Vagina (tissue), 2 donors: ENCODE measurements around the gene SLC15A1. TPM values are rescaled to one million over a fixed set of nuclear protein-coding genes. Genes with fewer than 3 reads are reported as not detected.

Experiments
- DNase-seq, 2 donors: peaks; one replicate each; pipeline ENCODE4 v3.0.0-alpha.2; 2017; ENCODE audit errors: extremely low spot score in 2 of 2
- H3K27ac ChIP-seq: fragments of 200-600 bp; sonication (generic); one replicate; pipeline ENCODE4 v1.5.1; 2019
- H3K27me3 ChIP-seq: fragments of 200-600 bp; sonication (generic); one replicate; pipeline ENCODE4 v1.5.1; 2019
- H3K36me3 ChIP-seq, 2 donors: fragments of 200-600 bp; sonication (generic); one replicate each; pipeline ENCODE4 v1.5.1; 2017 to 2019
- H3K4me1 ChIP-seq: fragments of 200-600 bp; sonication (generic); one replicate; pipeline ENCODE4 v1.5.1; 2019
- H3K4me3 ChIP-seq, 2 donors: fragments of 200-600 bp; sonication (generic); 1 replicate in 1 of 2; 2 replicates in 1 of 2; pipeline ENCODE4 v1.5.1; 2016 to 2019
- H3K9me3 ChIP-seq: fragments of 200-600 bp; sonication (generic); one replicate; pipeline ENCODE4 v1.5.1; 2019
- POLR2A ChIP-seq, 2 donors: fragments of 450-650 bp; IDR thresholded peaks; one replicate each; pipeline ENCODE4 v1.6.1; 2017; ENCODE audit warnings: antibody characterized with exemption in 2 of 2, mild to moderate bottlenecking in 2 of 2, moderate library complexity in 2 of 2
- POLR2AphosphoS5 ChIP-seq, 2 donors: sonication (generic); formaldehyde crosslinking; IDR thresholded peaks; one replicate each; pipeline ENCODE4 v1.9.0; 2017; ENCODE audit warnings: antibody characterized with exemption in 2 of 2, mild to moderate bottlenecking in 2 of 2, low read depth in 1 of 2; ENCODE audit not compliant: insufficient read depth in 1 of 2
- intact Hi-C: fragments of 100-400 bp; cut with DNase I; formaldehyde crosslinking; loops from one replicate; pipeline ENCODE4 v1.15.1; 2023
- total RNA-seq: library from RNA; depleted of rRNA; stranded (reverse); fragments of >200 nt; gene quantifications from one replicate; pipeline ENCODE4 v1.2.3, GENCODE V29; 2016
- TF ChIP-seq, protein P1 (sequence below), 3 experiments: fragments of 450-650 bp in 2 of 3; fragments of 200-600 bp in 1 of 3; sonication (generic) in 1 of 3; IDR thresholded peaks; one replicate each; pipeline ENCODE4 v1.5.1; 2017 to 2019; ENCODE audit warnings: antibody characterized with exemption in 3 of 3, mild to moderate bottlenecking in 2 of 3, moderate library complexity in 2 of 3

The SLC15A1 gene
- total RNA-seq, 1 donor from 2014 or later = 7.4 TPM

DNA sequence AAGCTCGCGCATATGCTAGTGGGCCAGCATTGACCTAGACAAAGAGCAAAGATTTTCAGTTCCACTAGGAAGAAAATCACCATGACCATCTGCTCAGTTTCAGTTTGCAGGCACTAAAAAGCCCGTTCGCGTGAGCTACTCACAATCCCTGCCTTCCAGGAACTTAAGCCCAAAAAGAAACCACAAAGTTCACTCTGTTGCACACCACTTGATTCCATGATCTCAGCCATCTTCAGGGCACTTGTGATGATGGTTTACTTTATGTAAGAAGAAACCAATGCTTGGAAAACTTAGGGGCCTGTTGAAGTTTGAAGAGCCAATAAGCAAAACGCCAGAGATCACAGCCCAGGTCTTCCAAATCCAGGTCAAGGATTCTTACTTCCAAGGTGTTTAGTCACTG, 45.0 kb upstream of the SLC15A1 start:
- Histone ChIP-seq H3K4me3 (no peak overlapping the region), H3K4me1 (peaks cover 11% of the 10 kb centered on the region), H3K36me3 (peaks cover 0 to 12% of the 10 kb centered on the region in 2 donors), H3K27me3 (no peaks in the 10 kb centered on the region), H3K9me3 (no peaks in the 10 kb centered on the region), H3K27ac (no peak overlapping the region)
- no peak for DNase-seq
- intact Hi-C loops = no loop called here
- TF ChIP-seq, protein P1, sequence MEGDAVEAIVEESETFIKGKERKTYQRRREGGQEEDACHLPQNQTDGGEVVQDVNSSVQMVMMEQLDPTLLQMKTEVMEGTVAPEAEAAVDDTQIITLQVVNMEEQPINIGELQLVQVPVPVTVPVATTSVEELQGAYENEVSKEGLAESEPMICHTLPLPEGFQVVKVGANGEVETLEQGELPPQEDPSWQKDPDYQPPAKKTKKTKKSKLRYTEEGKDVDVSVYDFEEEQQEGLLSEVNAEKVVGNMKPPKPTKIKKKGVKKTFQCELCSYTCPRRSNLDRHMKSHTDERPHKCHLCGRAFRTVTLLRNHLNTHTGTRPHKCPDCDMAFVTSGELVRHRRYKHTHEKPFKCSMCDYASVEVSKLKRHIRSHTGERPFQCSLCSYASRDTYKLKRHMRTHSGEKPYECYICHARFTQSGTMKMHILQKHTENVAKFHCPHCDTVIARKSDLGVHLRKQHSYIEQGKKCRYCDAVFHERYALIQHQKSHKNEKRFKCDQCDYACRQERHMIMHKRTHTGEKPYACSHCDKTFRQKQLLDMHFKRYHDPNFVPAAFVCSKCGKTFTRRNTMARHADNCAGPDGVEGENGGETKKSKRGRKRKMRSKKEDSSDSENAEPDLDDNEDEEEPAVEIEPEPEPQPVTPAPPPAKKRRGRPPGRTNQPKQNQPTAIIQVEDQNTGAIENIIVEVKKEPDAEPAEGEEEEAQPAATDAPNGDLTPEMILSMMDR (IDR thresholded peaks at IDR 0.05) = no peak

DNA sequence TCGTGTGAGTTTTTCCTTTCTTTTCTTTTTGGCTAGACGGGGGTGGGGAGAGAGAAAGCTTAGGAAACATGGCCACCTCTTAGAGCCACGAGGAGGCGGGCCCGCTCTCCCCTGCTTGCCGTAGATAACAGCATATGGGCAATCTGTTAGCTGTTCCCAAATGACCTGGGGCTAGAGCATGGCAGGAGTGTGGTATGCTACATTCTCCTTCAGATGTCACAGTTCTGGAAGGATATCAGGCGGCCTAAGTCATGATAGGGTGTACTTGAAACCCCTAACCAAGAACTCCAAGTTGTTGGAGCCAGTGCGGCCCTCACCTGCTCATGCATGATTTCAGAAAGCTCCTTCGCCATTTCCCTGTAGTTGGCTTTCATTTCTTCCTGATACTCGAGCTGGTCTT, 44.3 kb upstream of the SLC15A1 start:
- H3K27me3 ChIP-seq = no peaks in the 10 kb centered on the region
- intact Hi-C loops = no loop called here
- H3K9me3 ChIP-seq = no peaks in the 10 kb centered on the region
- H3K27ac ChIP-seq = no peak overlapping the region
- peaks cover 11% of the 10 kb centered on the region for H3K4me1 ChIP-seq
- H3K36me3 ChIP-seq = peaks cover 0 to 12% of the 10 kb centered on the region in 2 donors
- no peak overlapping the region for H3K4me3 ChIP-seq
- no peak for TF ChIP-seq POLR2A (IDR thresholded peaks at IDR 0.05)
- TF ChIP-seq, protein P1 (IDR thresholded peaks at IDR 0.05) = no peak
- no peak for TF ChIP-seq POLR2AphosphoS5 (IDR thresholded peaks at IDR 0.05; ENCODE audit: insufficient read depth in 1 of 2, low read depth in 1 of 2)
- no peak for DNase-seq

DNA sequence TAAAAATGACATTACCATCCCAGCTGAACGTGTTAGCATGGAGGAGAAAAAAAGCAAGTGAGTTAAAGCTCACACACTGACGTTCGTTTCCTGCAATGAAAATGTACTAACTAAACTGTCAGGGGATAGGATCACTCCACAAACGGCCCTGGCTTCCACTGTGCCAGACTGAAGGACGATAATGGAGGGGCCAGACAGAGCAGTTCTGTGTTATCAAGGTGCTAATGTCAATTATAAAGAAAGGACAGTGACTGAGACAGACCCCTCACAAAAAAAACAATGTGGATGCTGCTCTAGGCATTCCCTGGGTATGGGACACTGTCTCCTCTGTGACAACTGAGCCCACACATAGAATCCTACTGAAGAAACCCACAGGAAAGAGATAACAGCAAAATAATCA, 43.7 kb upstream of the SLC15A1 start:
- DNase-seq = no peak
- TF ChIP-seq, protein P1 (IDR thresholded peaks at IDR 0.05) = no peak
- TF ChIP-seq POLR2A (IDR thresholded peaks at IDR 0.05) (no peak), POLR2AphosphoS5 (IDR thresholded peaks at IDR 0.05; ENCODE audit: insufficient read depth in 1 of 2, low read depth in 1 of 2) (no peak)
- Histone ChIP-seq H3K9me3 (no peaks in the 10 kb centered on the region), H3K4me1 (peaks cover 11% of the 10 kb centered on the region), H3K27me3 (no peaks in the 10 kb centered on the region), H3K36me3 (peaks cover 0 to 12% of the 10 kb centered on the region in 2 donors), H3K4me3 (no peak overlapping the region), H3K27ac (no peak overlapping the region)
- intact Hi-C loops = no loop called here

DNA sequence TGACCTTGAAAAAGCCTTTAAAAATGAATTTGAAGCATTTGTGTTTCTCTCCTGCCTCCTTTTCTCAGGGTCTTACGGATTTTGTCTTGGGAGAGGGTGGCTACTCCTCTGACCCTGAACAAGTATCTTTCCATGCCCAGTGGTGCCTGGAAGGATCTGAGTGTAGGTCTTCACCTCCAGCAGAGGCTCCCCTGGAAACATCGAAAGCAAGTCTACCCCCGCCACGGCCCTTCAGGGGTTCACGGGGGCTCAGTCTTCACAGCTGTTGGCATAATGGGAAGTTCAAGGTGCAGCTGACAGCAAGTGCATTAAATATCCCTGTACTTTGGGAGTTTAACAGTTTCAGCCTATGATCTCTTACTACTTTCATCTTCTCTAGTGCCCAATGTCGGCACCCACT, 42.7 kb upstream of the SLC15A1 start:
- TF ChIP-seq, protein P1 (IDR thresholded peaks at IDR 0.05) = no peak
- TF ChIP-seq POLR2AphosphoS5 (IDR thresholded peaks at IDR 0.05; ENCODE audit: insufficient read depth in 1 of 2, low read depth in 1 of 2) (no peak), POLR2A (IDR thresholded peaks at IDR 0.05) (no peak)
- intact Hi-C loops = no loop called here
- Histone ChIP-seq H3K9me3 (no peaks in the 10 kb centered on the region), H3K4me1 (peaks cover 11% of the 10 kb centered on the region), H3K27me3 (no peaks in the 10 kb centered on the region), H3K4me3 (no peak overlapping the region), H3K27ac (no peak overlapping the region), H3K36me3 (peaks cover 0 to 12% of the 10 kb centered on the region in 2 donors)
- DNase-seq = no peak

DNA sequence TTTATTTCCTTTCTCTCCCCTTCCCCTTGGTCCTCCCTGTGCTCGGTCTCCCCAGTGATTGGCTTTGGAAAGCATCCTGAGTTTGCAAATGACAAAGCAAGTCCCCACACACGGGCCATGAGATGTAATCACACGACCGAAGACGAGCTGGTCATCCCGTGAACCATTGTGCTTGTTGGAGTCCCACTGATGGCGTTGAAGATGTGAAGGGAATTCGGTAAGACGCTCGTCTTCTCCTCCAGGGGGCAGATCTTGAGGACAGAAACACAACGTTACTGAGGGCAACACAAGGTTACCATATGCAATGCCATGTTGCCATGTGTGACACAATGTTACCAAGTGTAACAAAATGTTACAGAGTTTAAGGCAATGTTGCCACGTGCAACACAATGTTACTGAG, 42.0 kb upstream of the SLC15A1 start:
- H3K9me3 ChIP-seq = no peaks in the 10 kb centered on the region
- TF ChIP-seq POLR2AphosphoS5 (IDR thresholded peaks at IDR 0.05; ENCODE audit: insufficient read depth in 1 of 2, low read depth in 1 of 2) = no peak
- TF ChIP-seq POLR2A (IDR thresholded peaks at IDR 0.05) = no peak
- TF ChIP-seq, protein P1 (IDR thresholded peaks at IDR 0.05) = no peak
- peaks cover 11% of the 10 kb centered on the region for H3K4me1 ChIP-seq
- no peak overlapping the region for H3K4me3 ChIP-seq
- intact Hi-C loops = no loop called here
- no peak for DNase-seq
- no peaks in the 10 kb centered on the region for H3K27me3 ChIP-seq
- H3K27ac ChIP-seq = no peak overlapping the region
- H3K36me3 ChIP-seq = peaks cover 0 to 12% of the 10 kb centered on the region in 2 donors
